PFSK-1 (cell line): ENCODE results near the gene IDUA.

Source experiments
- POLR2AphosphoS5 ChIP-seq: IDR thresholded peaks from 2 replicates; pipeline ENCODE4 v1.6.1; 2012; ENCODE audit warnings: low read depth, mild to moderate bottlenecking, control low read depth, low read length, moderate library complexity
- SIN3A ChIP-seq: IDR thresholded peaks from 2 replicates; pipeline ENCODE4 v1.6.1; 2012; ENCODE audit warnings: mild to moderate bottlenecking, low read length, moderate library complexity, borderline replicate concordance; ENCODE audit not compliant: insufficient read depth
- TAF1 ChIP-seq: IDR thresholded peaks from 2 replicates; pipeline ENCODE4 v1.6.1; 2012; ENCODE audit warnings: low read length, control low read depth, borderline replicate concordance; ENCODE audit not compliant: insufficient read depth
- TF ChIP-seq, protein P1 (sequence below), 2 experiments: IDR thresholded peaks; 2 replicates each; pipeline versions ENCODE4 v1.6.1 to v1.8.0; 2011 to 2012; ENCODE audit warnings: low read depth in 2 of 2, low read length in 2 of 2, control low read depth in 1 of 2, inconsistent platforms in 1 of 2, mild to moderate bottlenecking in 1 of 2, moderate library complexity in 1 of 2; ENCODE audit not compliant: insufficient read depth in 1 of 2

DNA sequence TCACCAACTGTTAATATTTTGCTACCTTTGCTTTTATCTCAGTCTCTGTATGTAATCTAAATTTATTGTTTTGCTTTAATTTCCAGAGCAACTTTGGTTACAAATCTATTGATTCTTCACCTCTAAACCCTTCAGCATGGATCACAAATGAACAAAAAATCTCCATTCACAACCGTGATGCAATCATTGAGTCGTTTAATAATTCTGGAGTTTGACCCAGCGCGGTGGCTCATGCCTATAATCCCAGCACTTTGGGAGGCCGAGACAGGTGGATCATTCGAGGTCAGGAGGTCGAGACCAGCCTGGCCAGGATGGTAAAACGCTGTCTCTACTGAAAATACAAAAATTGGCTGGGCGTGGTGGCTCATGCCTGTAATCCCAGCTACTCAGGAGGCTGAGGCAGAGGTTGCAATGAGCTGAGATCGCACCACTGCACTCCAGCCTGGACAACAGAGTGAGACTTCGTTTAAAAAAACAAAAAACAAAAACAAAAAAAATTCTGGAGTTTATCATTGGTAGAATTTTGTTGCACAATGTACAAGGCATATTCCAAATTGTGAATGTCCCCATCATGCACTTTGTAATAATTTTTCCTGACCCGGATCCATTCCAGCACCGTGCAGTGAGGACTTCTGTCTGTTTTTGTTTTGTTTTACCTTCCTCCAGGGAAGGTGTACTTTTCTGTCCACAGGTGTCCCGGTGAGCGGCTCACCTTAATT, 2.3 kb upstream of the IDUA start:
- TF ChIP-seq TAF1 (no peak), POLR2AphosphoS5 (no peak), SIN3A (no peak)
- TF ChIP-seq, protein P1, sequence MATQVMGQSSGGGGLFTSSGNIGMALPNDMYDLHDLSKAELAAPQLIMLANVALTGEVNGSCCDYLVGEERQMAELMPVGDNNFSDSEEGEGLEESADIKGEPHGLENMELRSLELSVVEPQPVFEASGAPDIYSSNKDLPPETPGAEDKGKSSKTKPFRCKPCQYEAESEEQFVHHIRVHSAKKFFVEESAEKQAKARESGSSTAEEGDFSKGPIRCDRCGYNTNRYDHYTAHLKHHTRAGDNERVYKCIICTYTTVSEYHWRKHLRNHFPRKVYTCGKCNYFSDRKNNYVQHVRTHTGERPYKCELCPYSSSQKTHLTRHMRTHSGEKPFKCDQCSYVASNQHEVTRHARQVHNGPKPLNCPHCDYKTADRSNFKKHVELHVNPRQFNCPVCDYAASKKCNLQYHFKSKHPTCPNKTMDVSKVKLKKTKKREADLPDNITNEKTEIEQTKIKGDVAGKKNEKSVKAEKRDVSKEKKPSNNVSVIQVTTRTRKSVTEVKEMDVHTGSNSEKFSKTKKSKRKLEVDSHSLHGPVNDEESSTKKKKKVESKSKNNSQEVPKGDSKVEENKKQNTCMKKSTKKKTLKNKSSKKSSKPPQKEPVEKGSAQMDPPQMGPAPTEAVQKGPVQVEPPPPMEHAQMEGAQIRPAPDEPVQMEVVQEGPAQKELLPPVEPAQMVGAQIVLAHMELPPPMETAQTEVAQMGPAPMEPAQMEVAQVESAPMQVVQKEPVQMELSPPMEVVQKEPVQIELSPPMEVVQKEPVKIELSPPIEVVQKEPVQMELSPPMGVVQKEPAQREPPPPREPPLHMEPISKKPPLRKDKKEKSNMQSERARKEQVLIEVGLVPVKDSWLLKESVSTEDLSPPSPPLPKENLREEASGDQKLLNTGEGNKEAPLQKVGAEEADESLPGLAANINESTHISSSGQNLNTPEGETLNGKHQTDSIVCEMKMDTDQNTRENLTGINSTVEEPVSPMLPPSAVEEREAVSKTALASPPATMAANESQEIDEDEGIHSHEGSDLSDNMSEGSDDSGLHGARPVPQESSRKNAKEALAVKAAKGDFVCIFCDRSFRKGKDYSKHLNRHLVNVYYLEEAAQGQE (IDR thresholded peaks at IDR 0.05; ENCODE audit: insufficient read depth in 1 of 2, low read depth in 2 of 2, low read length in 2 of 2) = no peak
